Prostate gland (tissue), 2 donors: ENCODE measurements around the gene HIVEP3.

Experiments used
- POLR2A ChIP-seq: fragments of 450-650 bp; IDR thresholded peaks from one replicate; pipeline ENCODE4 v1.6.1; 2016; ENCODE audit warnings: antibody characterized with exemption, mild to moderate bottlenecking
- TF ChIP-seq, protein P1 (sequence below), 4 experiments: fragments of 200-600 bp in 2 of 4; fragments of 450-650 bp in 2 of 4; sonication (generic) in 2 of 4; IDR thresholded peaks; 1 replicate in 3 of 4; 2 replicates in 1 of 4; pipeline ENCODE4 v1.5.1; 2016 to 2019; ENCODE audit warnings: antibody characterized with exemption in 4 of 4, mild to moderate bottlenecking in 2 of 4, moderate library complexity in 2 of 4

DNA sequence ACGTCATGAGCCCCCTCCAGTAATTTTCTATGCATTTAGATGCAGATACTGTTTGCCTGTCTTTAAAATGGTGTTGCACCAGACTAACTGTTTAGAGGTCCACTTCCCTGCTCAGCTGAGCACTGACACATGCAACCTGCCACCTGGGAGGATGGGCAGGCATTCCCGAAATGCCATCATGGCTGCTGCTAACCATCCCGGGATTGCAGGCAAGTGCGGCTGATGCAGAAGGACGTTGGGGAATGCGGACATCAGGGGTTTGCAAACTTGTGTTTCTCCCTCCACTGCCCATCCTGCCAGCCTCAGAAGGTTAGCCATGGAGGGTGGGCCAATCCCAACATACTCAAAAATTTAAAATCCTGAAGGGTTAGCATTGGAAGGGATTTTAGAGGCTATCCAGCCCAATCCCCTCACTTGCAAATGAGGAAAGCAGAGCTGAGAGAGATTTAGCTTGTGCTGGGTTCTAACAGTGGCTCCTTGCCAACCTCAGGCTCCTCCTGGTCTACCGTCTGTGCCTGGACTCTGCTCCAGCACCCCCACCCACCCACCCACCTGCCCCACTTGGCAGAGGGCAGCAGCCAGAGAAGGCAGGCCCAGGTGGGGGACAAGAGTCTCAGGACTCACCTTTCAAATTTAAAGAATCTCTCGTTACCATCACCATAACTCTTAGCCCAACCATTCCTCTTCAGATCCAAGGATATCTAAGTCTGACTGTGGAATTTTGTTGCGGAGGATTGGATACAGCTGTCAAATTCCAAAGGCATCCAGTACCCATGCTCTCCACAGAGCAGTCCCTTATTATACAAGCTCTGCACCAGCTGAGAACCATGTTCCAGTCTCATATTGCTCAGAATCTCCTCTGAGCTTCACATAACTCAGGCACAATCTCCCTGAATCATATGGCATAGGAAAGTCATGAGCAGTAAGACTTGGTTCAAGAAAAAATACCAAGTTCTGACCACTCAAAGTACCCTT is 34.2 kb downstream of the HIVEP3 start:
- TF ChIP-seq, protein P1, sequence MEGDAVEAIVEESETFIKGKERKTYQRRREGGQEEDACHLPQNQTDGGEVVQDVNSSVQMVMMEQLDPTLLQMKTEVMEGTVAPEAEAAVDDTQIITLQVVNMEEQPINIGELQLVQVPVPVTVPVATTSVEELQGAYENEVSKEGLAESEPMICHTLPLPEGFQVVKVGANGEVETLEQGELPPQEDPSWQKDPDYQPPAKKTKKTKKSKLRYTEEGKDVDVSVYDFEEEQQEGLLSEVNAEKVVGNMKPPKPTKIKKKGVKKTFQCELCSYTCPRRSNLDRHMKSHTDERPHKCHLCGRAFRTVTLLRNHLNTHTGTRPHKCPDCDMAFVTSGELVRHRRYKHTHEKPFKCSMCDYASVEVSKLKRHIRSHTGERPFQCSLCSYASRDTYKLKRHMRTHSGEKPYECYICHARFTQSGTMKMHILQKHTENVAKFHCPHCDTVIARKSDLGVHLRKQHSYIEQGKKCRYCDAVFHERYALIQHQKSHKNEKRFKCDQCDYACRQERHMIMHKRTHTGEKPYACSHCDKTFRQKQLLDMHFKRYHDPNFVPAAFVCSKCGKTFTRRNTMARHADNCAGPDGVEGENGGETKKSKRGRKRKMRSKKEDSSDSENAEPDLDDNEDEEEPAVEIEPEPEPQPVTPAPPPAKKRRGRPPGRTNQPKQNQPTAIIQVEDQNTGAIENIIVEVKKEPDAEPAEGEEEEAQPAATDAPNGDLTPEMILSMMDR (IDR thresholded peaks at IDR 0.05) = no peak
- TF ChIP-seq POLR2A = no peak
